Measurements from ENCODE around the gene FBXW7. TPM values are rescaled to one million over a fixed set of nuclear protein-coding genes. Genes with fewer than 3 reads are reported as not detected.

FBXW7 gene
- total RNA-seq, 1 experiment from 2014 or later: 28.9 TPM

- H3K27me3 ChIP-seq (replicated peaks): no peaks in the 10 kb centered on the region
- H3K4me3 ChIP-seq: peak overlapping the region; percentile 22
- H3K9me3 ChIP-seq (replicated peaks): no peaks in the 10 kb centered on the region
- H3K27ac ChIP-seq: no peak overlapping the region
- peaks cover 4% of the 10 kb centered on the region; the same call in 1 of the 2 replicates for H3K4me1 ChIP-seq (replicated peaks)
- H3K36me3 ChIP-seq: no peaks in the 10 kb centered on the region
- DNase-seq (ENCODE audit: low read depth in 1 of 2, low spot score in 2 of 2): no peak
These were observed 183.7 kb downstream of the FBXW7 start for GRCh38 chr4:152352215-152352614.

DNA sequence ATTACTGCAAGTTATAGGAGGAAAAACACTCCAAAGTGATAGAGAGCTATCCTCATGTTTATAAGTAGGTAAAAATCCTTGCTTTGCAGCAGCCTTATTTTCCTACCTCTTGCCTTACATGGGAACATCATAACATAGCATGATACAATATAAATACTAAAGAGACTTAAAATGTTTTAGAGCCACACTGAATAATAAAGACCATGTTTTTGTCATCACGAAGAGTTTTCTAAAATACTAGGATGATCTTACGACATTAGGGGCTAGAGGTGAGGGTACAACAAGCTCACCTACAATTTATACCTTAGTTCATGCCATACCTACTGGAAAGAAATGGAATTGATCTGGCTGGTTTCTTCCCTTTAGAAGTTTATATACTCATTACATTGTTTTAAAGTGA, 184.8 kb downstream of the FBXW7 start:
- H3K27me3 ChIP-seq (replicated peaks): no peaks in the 10 kb centered on the region
- no peak overlapping the region for H3K4me3 ChIP-seq
- no peak overlapping the region for H3K27ac ChIP-seq
- H3K9me3 ChIP-seq (replicated peaks): no peaks in the 10 kb centered on the region
- no peak for DNase-seq (ENCODE audit: low read depth in 1 of 2, low spot score in 2 of 2)
- H3K36me3 ChIP-seq: no peaks in the 10 kb centered on the region
- H3K4me1 ChIP-seq (replicated peaks): peaks cover 4% of the 10 kb centered on the region; the same call in 1 of the 2 replicates

DNA sequence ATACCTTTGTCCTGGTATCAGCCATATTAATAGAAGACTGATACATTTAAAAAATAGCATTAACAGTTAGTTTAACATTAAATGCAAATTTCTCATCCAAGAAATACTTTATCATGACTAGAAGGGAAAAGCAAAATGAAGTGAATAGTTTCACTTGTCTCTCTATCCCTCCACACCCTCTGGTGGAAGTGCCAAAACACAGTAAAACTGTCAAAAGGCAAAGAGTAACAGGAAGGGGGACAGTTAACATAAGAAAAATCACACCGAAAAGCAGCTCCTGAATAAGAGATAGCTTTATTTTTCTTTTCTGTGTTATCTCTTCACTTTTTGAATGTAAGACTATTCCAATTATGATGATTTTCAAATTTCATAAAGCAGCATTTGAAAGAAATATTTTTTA, 187.2 kb downstream of the FBXW7 start:
- H3K36me3 ChIP-seq: no peaks in the 10 kb centered on the region
- no peak overlapping the region for H3K27ac ChIP-seq
- H3K4me1 ChIP-seq (replicated peaks): peaks cover 4% of the 10 kb centered on the region; the same call in 1 of the 2 replicates
- no peaks in the 10 kb centered on the region for H3K9me3 ChIP-seq (replicated peaks)
- no peak overlapping the region for H3K4me3 ChIP-seq
- DNase-seq (ENCODE audit: low read depth in 1 of 2, low spot score in 2 of 2): no peak
- no peaks in the 10 kb centered on the region for H3K27me3 ChIP-seq (replicated peaks)

DNA sequence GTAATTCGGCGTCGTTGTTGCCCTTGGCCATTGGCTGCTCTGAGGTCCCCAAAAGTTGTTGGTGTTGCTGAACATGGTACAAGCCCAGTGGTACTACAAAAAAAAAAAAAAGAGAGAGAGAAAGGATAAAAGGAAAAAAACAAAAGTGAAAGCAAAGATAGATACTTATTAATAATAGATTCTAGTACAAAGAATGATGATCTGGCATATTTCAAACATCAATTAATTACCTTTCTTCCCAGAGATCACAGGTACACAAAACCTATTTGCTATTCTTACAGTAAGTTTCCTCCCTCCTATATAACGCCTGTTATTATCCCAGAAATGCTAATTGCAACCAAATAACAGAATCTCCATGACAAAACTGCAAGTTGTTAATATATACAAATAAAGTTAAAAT, 188.9 kb downstream of the FBXW7 start:
- H3K4me3 ChIP-seq: no peak overlapping the region
- H3K36me3 ChIP-seq: no peaks in the 10 kb centered on the region
- H3K27ac ChIP-seq: no peak overlapping the region
- no peak for DNase-seq (ENCODE audit: low read depth in 1 of 2, low spot score in 2 of 2)
- H3K27me3 ChIP-seq (replicated peaks): no peaks in the 10 kb centered on the region
- H3K4me1 ChIP-seq (replicated peaks): no peaks in the 10 kb centered on the region; the same call in 1 of the 2 replicates
- no peaks in the 10 kb centered on the region for H3K9me3 ChIP-seq (replicated peaks)

GRCh38 chr4:152346526-152346925, 189.4 kb downstream of the FBXW7 start:
- no peaks in the 10 kb centered on the region for H3K36me3 ChIP-seq
- no peaks in the 10 kb centered on the region for H3K4me1 ChIP-seq (replicated peaks)
- H3K27ac ChIP-seq: no peak overlapping the region
- H3K9me3 ChIP-seq (replicated peaks): no peaks in the 10 kb centered on the region
- no peaks in the 10 kb centered on the region for H3K27me3 ChIP-seq (replicated peaks)
- DNase-seq (ENCODE audit: low read depth in 1 of 2, low spot score in 2 of 2): no peak
- no peak overlapping the region for H3K4me3 ChIP-seq

- Histone ChIP-seq H3K4me3 (no peak overlapping the region), H3K27me3 (replicated peaks) (no peaks in the 10 kb centered on the region), H3K9me3 (replicated peaks) (no peaks in the 10 kb centered on the region), H3K4me1 (replicated peaks) (no peaks in the 10 kb centered on the region), H3K36me3 (no peaks in the 10 kb centered on the region), H3K27ac (no peak overlapping the region)
- DNase-seq (ENCODE audit: low read depth in 1 of 2, low spot score in 2 of 2): no peak
These were observed 191.9 kb downstream of the FBXW7 start for GRCh38 chr4:152344001-152344400.

GRCh38 chr4:152342293-152342692, 193.6 kb downstream of the FBXW7 start:
- Histone ChIP-seq H3K9me3 (replicated peaks) (no peaks in the 10 kb centered on the region), H3K27ac (no peak overlapping the region), H3K36me3 (no peaks in the 10 kb centered on the region), H3K4me3 (no peak overlapping the region), H3K4me1 (replicated peaks) (no peaks in the 10 kb centered on the region), H3K27me3 (replicated peaks) (no peaks in the 10 kb centered on the region)
- DNase-seq (ENCODE audit: low read depth in 1 of 2, low spot score in 2 of 2): no peak

GRCh38 chr4:152340818-152341217, 195.1 kb downstream of the FBXW7 start:
- DNase-seq (ENCODE audit: low read depth in 1 of 2, low spot score in 2 of 2): no peak
- Histone ChIP-seq H3K4me1 (replicated peaks) (no peaks in the 10 kb centered on the region), H3K27me3 (replicated peaks) (no peaks in the 10 kb centered on the region), H3K4me3 (no peak overlapping the region), H3K27ac (no peak overlapping the region), H3K36me3 (no peaks in the 10 kb centered on the region), H3K9me3 (replicated peaks) (no peaks in the 10 kb centered on the region)

DNA sequence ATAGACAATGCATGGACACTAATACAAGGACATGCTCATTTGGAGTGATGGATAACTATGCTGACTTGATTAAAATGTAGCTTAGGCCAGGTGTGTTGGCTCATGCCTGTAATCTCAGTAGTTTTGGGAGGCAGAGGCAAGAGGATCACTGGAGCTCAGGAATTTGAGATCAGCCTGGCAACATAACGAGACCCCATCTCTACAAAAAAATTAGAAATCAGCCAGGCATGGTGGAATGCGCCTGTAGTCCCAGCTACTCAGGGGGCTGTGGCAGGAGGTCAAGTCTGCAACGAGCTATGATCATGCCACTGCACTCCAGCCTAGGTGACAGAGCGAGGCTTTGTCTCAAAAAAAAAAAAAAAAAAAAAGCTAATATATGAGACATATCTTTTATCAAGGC, 196.3 kb downstream of the FBXW7 start:
- no peaks in the 10 kb centered on the region for H3K4me1 ChIP-seq (replicated peaks)
- no peak for DNase-seq (ENCODE audit: low read depth in 1 of 2, low spot score in 2 of 2)

DNA sequence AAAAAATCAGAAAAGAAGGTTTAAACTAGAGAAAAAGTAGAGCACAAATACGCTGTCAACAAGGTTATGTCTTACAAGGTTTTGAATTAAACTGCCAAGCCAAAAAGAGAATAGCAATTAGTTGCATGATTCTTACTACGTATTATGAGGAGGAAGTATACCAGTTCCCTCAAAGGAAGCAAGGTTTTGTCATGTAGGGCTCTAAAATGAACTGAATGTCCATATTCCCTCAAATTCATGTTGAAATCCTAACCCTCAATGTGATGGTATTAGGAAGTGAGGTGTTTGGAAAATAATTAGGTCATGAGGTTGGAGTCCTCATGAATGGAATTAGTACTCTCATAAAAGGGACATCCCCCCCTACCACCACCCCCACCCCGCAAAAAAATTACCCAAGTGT, 201.0 kb downstream of the FBXW7 start:
- DNase-seq (ENCODE audit: low read depth in 1 of 2, low spot score in 2 of 2): no peak
- Histone ChIP-seq H3K27me3 (replicated peaks) (no peaks in the 10 kb centered on the region), H3K27ac (no peak overlapping the region), H3K36me3 (no peaks in the 10 kb centered on the region), H3K4me3 (no peak overlapping the region), H3K4me1 (replicated peaks) (no peaks in the 10 kb centered on the region), H3K9me3 (replicated peaks) (no peaks in the 10 kb centered on the region)

More for the DNA sequence above, 196.3 kb downstream of the FBXW7 start:
- Histone ChIP-seq H3K36me3 (no peaks in the 10 kb centered on the region), H3K4me3 (no peak overlapping the region), H3K9me3 (replicated peaks) (no peaks in the 10 kb centered on the region), H3K27ac (no peak overlapping the region), H3K27me3 (replicated peaks) (no peaks in the 10 kb centered on the region)

DNA sequence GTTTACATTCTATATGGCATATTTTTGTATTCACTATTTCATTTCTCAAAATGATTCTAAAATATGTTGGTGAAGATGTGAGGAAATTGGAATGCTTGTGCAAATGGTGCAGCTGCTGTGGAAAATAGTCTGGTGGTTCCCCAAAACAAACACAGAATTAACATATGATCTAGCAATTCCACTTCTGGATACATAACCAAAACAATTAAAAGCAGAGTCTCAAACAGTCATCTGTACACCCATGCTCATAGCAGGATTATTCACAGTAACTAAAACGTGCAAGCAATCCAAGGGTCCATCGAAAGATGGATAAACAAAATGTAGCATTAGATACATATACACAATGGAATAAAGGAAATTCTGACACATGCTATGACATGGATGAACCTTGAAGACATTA, 204.8 kb downstream of the FBXW7 start:
- no peaks in the 10 kb centered on the region for H3K4me1 ChIP-seq (replicated peaks)
- 0 out of 2 replicates have a peak, but pooled peaks cover 5% of the 10 kb centered on the region for H3K36me3 ChIP-seq

DNA sequence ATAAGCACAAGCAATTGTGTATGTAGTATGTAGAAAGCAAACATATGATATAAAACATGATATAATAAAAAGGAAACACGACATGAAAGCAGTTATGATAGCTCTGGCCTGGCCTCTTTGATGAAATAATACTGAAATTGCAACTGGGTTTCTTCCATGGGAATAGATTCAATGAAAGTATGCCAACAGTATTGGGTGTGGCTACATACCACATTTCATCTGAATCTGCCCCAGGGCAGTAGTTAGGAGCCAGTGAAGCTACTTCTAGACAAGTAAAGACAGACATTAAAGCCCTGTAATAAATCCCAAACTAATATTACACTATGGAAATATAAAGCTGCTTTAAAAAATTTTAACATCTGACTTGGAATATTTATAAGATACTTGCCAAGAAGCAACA, 207.3 kb downstream of the FBXW7 start:
- Histone ChIP-seq H3K4me1 (replicated peaks) (no peaks in the 10 kb centered on the region), H3K9me3 (replicated peaks) (no peaks in the 10 kb centered on the region), H3K27ac (no peak overlapping the region), H3K36me3 (peaks cover 7% of the 10 kb centered on the region; the same call in 1 of the 2 replicates), H3K4me3 (no peak overlapping the region), H3K27me3 (replicated peaks) (no peaks in the 10 kb centered on the region)
- DNase-seq (ENCODE audit: low read depth in 1 of 2, low spot score in 2 of 2): no peak

More for the DNA sequence above, 204.8 kb downstream of the FBXW7 start:
- DNase-seq (ENCODE audit: low read depth in 1 of 2, low spot score in 2 of 2): no peak
- H3K27me3 ChIP-seq (replicated peaks): no peaks in the 10 kb centered on the region
- no peak overlapping the region for H3K27ac ChIP-seq
- H3K4me3 ChIP-seq: no peak overlapping the region
- H3K9me3 ChIP-seq (replicated peaks): no peaks in the 10 kb centered on the region

GRCh38 chr4:152327606-152328453, 208.1 kb downstream of the FBXW7 start:
- Histone ChIP-seq H3K9me3 (replicated peaks) (no peaks in the 10 kb centered on the region), H3K27me3 (replicated peaks) (no peaks in the 10 kb centered on the region), H3K36me3 (peaks cover 13% of the 10 kb centered on the region; the same call in 1 of the 2 replicates), H3K4me1 (replicated peaks) (no peaks in the 10 kb centered on the region), H3K27ac (no peak overlapping the region), H3K4me3 (no peak overlapping the region)
- no peak for DNase-seq (ENCODE audit: low read depth in 1 of 2, low spot score in 2 of 2)

GRCh38 chr4:152325831-152326230, 210.1 kb downstream of the FBXW7 start:
- H3K4me3 ChIP-seq: no peak overlapping the region
- H3K9me3 ChIP-seq (replicated peaks): no peaks in the 10 kb centered on the region
- no peaks in the 10 kb centered on the region for H3K27me3 ChIP-seq (replicated peaks)
- no peak overlapping the region for H3K27ac ChIP-seq
- no peaks in the 10 kb centered on the region for H3K4me1 ChIP-seq (replicated peaks)
- DNase-seq (ENCODE audit: low read depth in 1 of 2, low spot score in 2 of 2): no peak
- H3K36me3 ChIP-seq: peaks cover 13% of the 10 kb centered on the region; the same call in 1 of the 2 replicates
